GM12801 (cell line): Measurements from ENCODE around the gene LRP2BP.

ENCODE experiments used
- TF ChIP-seq, protein P1 (sequence below): IDR thresholded peaks from one replicate; pipeline ENCODE4 v1.5.1; 2011; ENCODE audit warnings: control low read depth; ENCODE audit not compliant: insufficient read length; ENCODE audit errors: extremely low read depth

LRP2BP gene

DNA sequence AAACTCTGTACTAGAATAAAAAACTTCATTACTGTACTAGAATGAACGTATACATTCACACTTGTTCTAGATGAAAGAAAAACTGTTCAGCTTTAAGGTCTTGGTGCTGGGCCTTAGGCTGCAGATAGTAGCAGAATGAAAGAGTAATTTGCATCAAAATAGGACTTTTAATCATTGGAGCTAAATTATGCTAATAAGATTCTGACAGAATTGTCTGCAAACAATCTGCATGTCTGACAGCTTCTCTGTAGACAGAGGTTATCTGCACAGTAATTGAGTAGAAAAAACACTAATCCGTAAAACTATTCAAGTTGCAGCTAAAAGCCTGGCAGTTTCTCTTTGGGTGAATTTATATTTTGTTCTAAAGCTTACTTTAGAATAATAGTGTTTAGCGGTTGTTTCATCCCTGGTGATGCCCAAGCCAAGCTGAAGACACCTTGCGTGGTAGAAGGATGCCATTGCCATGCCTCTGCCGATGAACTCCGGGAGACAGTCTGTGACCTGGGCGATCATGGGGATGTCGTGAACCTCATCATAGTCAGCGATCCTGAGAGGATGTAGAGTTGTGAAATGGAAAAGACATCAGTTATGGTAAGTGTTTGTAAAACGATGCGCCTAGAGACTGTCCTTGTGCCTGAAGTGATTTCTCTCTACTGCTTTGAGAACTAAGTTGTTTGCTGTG lies 25.3 kb downstream of the LRP2BP start:
- TF ChIP-seq, protein P1, sequence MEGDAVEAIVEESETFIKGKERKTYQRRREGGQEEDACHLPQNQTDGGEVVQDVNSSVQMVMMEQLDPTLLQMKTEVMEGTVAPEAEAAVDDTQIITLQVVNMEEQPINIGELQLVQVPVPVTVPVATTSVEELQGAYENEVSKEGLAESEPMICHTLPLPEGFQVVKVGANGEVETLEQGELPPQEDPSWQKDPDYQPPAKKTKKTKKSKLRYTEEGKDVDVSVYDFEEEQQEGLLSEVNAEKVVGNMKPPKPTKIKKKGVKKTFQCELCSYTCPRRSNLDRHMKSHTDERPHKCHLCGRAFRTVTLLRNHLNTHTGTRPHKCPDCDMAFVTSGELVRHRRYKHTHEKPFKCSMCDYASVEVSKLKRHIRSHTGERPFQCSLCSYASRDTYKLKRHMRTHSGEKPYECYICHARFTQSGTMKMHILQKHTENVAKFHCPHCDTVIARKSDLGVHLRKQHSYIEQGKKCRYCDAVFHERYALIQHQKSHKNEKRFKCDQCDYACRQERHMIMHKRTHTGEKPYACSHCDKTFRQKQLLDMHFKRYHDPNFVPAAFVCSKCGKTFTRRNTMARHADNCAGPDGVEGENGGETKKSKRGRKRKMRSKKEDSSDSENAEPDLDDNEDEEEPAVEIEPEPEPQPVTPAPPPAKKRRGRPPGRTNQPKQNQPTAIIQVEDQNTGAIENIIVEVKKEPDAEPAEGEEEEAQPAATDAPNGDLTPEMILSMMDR = no peak

DNA sequence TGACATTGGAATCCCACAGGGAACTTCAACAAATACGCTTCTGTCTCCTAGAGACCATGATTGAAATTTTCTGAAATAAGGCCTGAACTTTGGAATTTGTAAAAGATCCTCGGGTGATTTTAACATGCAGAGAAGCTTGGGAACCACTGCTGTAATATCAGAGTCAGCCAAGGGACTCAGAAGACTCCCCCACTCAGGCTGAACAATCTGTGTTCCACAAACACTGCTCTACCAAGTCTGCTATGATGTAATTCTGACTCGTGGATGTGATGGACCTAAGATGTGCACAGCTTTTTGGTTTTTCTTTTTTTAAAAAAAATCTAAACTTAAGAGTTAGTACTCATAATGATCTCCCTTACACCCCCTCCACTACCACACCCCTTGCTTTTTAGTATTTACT lies 26.0 kb downstream of the LRP2BP start:
- TF ChIP-seq, protein P1 = no peak

DNA sequence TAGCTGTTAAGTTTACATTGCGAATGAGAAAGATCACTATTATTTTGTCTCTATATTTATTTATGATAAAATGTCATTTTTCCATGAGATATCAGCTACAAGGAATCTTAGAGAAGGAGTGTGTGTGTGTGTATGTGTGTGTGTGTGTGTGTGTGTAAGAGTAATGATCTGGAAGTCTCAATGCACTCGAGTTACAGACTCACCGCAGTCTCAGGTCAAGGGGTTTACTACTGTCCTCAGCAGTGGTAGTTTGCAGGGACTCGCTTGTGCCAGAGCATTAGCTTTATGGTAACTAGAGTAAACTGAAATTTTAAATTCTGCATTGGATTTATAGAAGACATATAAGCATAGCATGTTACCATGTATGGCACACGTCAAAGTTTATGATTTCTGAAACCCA lies 30.8 kb downstream of the LRP2BP start:
- TF ChIP-seq, protein P1 = no peak

DNA sequence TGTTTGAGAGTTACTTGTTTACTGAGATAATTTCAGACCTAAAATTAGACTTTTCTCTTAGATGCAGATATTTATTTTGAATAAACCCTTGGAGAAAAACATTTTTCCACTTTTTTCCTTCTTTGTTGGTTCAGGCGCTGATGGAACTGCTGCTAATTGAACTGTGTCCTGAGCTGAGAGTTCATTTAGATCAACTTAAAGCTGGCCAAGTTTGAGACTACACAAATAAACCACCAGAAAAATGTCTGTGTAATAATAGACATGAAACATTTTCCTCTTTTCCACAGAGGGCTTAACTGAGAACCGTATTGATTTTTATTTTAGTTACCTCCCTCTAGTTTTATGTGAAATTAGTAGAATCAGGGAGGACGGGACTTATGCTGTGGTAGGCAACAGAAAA lies 32.5 kb downstream of the LRP2BP start:
- TF ChIP-seq, protein P1 = no peak

DNA sequence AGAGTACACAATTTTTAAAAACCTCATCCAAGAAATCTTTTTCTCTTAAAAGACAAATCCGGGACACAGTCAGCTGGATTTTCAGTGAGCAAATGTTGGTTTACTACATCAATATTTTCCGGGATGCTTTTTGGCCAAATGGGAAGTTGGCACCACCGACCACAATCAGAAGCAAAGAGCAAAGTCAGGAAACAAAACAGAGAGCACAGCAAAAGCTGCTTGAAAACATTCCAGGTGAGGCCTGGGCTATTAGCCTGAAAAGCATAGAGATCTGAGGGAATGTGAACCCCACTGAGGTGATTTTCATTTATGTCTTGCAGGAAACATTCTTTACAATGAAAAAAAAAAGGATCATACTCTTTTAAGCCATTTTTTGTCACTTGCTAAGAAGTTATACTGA lies 33.9 kb downstream of the LRP2BP start:
- TF ChIP-seq, protein P1 = no peak

DNA sequence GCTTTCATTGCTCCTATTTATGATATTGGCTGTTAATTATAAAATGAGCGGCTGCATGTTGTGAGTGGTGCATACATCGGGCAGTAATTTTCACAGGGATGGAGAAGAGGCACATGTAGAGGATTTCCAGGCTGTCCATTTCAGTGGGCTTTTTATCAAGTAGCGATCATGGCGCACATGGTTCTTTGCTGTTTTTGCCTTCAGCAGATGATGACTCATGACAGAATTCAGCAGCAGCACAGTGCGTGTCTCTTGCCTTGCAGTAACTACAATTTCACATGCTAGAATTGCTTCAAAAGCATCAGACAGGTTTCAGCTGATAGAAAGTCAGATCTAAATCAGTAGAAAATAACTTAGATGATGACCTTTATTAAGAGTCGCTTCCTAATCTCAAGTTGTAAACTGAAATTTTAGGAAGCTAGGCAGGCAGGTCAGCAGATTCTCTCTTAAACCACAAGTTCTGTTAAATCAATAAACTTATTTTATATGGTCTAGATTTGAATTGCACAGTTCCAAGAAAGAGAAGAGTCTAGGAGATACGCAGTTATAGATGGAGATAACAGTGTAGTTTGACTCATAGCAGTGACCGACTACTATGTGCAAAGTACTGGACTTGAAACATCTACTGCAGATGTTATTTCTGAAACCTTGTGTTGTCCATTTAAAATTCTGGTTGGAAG lies 35.8 kb downstream of the LRP2BP start:
- TF ChIP-seq, protein P1 = no peak

DNA sequence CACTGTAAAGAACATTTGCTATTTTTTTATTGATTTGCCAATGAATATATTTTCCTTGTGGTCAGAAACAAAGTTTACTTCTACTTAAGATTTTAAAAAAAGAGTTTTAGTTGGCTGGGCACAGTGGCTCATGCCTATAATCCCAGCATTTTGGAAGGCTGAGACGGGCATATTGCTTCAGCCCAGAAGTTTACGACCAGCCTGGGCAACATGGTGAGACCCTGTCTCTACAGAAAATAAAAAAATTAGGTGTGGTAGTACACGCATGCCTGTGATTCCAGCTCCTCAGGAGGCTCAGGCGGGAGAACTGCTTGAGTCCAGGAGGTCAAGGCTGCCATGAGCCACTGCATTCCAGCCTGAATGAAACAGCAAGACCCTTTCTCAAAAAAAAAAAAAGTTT lies 36.8 kb downstream of the LRP2BP start:
- TF ChIP-seq, protein P1 = no peak
